ENCODE data around the gene RAB8B. TPM values are rescaled to one million over a fixed set of nuclear protein-coding genes. Genes with fewer than 3 reads are reported as not detected.

Gene RAB8B
- total RNA-seq, 2 donors from 2014 or later: 7.4 to 18.0 TPM

- no peak overlapping the region for H3K27ac ChIP-seq
- intact Hi-C loops (cut with DNase I): no loop called here
Measured at GRCh38 chr15:63172376-63172775, 17.0 kb upstream of the RAB8B start.

DNA sequence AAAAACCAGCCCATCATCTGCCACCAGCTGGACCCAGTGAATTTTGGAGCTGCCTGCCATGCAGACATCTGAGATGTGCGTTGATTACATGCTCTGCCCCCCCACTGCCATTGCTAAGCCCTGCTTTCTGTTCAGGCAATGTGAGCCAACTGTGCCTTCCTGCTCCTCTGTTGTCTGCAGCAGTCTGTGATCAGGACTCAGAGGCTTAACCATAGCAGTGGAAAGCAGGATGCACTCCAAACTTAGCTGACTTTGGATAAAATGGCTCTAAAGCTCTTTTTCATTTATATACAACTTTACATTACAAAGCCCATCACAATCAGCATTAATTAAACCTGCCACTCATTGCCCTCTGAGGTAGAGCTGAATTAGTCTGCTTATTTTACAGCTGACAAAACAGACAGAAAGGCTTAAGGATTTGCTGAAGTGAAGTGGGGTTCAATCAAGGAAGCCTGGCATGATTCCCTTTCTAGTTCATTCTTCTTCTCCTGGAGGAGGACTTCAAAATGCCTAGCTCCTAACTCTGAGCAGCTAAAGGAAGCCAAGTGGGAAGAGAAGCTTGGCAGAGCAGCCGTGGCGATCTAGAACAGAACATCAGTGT is 16.5 kb upstream of the RAB8B start:
- no peaks in the 10 kb centered on the region for H3K27me3 ChIP-seq
- no peak overlapping the region for H3K9ac ChIP-seq (ENCODE audit: low read depth in 2 of 2, low read length in 2 of 2)
- no peaks in the 10 kb centered on the region for H3K4me1 ChIP-seq
- intact Hi-C loops (cut with DNase I): no loop called here
- TF ChIP-seq, protein P1, sequence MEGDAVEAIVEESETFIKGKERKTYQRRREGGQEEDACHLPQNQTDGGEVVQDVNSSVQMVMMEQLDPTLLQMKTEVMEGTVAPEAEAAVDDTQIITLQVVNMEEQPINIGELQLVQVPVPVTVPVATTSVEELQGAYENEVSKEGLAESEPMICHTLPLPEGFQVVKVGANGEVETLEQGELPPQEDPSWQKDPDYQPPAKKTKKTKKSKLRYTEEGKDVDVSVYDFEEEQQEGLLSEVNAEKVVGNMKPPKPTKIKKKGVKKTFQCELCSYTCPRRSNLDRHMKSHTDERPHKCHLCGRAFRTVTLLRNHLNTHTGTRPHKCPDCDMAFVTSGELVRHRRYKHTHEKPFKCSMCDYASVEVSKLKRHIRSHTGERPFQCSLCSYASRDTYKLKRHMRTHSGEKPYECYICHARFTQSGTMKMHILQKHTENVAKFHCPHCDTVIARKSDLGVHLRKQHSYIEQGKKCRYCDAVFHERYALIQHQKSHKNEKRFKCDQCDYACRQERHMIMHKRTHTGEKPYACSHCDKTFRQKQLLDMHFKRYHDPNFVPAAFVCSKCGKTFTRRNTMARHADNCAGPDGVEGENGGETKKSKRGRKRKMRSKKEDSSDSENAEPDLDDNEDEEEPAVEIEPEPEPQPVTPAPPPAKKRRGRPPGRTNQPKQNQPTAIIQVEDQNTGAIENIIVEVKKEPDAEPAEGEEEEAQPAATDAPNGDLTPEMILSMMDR (IDR thresholded peaks at IDR 0.05): no peak
- H3K9me3 ChIP-seq: no peaks in the 10 kb centered on the region
- no peaks in the 10 kb centered on the region for H3K36me3 ChIP-seq
- no peak for DNase-seq
- no peak overlapping the region for H3K27ac ChIP-seq
- no peak overlapping the region for H3K4me3 ChIP-seq

More at GRCh38 chr15:63172376-63172775, 17.0 kb upstream of the RAB8B start:
- DNase-seq: no peak
- TF ChIP-seq, protein P1 (IDR thresholded peaks at IDR 0.05): no peak
- Histone ChIP-seq H3K9me3 (no peaks in the 10 kb centered on the region), H3K27me3 (no peaks in the 10 kb centered on the region), H3K4me1 (no peaks in the 10 kb centered on the region), H3K4me3 (no peak overlapping the region), H3K9ac (ENCODE audit: low read depth in 2 of 2, low read length in 2 of 2) (no peak overlapping the region), H3K36me3 (no peaks in the 10 kb centered on the region)

DNA sequence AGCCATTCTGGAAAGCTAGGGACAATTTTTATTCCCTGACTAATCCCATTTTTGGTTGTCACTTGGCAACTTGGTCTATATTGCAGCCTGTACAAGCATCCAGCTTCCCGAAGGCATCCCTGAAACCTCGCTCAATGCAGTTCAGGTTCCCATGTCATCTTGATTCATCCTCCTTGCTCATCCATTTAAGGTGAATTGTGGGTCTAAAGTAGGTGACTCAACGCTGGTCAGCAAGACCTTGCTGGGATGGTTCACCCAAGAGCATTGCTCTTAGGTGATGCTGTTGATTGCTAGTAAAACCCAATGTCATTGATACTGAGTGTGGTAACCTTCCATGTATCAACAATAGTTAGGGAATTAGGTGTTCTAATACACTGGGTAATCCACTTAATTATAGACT is 13.1 kb upstream of the RAB8B start:
- no peaks in the 10 kb centered on the region for H3K36me3 ChIP-seq
- no peaks in the 10 kb centered on the region for H3K27me3 ChIP-seq
- no peak overlapping the region for H3K27ac ChIP-seq
- no peaks in the 10 kb centered on the region for H3K4me1 ChIP-seq
- no peak for DNase-seq
- no peak overlapping the region for H3K9ac ChIP-seq (ENCODE audit: low read depth in 2 of 2, low read length in 2 of 2)
- intact Hi-C loops (cut with DNase I): no loop called here
- TF ChIP-seq, protein P1 (IDR thresholded peaks at IDR 0.05): no peak
- H3K9me3 ChIP-seq: no peaks in the 10 kb centered on the region
- H3K4me3 ChIP-seq: no peak overlapping the region

DNA sequence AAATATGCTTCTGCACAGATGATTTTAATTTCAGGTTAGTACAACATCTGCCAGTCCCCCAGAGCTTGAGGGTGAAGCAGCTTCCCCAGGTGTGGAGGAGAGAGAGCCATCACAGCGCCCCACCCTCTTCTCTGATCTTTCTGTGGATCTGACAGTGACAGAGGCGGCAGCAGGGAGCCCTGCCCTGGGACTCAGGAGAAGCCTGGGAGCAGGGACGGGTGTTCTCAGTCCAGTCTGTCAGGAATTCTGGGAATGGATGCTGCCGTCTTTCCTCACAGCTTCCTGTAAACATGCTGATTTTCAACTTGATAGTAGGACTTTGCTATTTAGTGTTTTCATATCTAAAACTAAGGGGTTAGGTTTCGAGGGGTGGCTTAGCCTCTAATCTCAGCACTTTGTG is 11.4 kb upstream of the RAB8B start:
- intact Hi-C loops (cut with DNase I): no loop called here
- H3K36me3 ChIP-seq: no peaks in the 10 kb centered on the region
- H3K27me3 ChIP-seq: no peaks in the 10 kb centered on the region
- H3K4me3 ChIP-seq: no peak overlapping the region
- no peaks in the 10 kb centered on the region for H3K9me3 ChIP-seq
- no peak overlapping the region for H3K27ac ChIP-seq
- DNase-seq: no peak
- no peak overlapping the region for H3K9ac ChIP-seq (ENCODE audit: low read depth in 2 of 2, low read length in 2 of 2)
- TF ChIP-seq, protein P1 (IDR thresholded peaks at IDR 0.05): no peak
- H3K4me1 ChIP-seq: no peaks in the 10 kb centered on the region

- TF ChIP-seq, protein P1 (IDR thresholded peaks at IDR 0.05): no peak
- intact Hi-C loops (cut with DNase I): no loop called here
- Histone ChIP-seq H3K4me1 (no peaks in the 10 kb centered on the region), H3K9ac (ENCODE audit: low read depth in 2 of 2, low read length in 2 of 2) (no peak overlapping the region), H3K27ac (no peak overlapping the region), H3K4me3 (no peak overlapping the region), H3K9me3 (no peaks in the 10 kb centered on the region), H3K36me3 (no peaks in the 10 kb centered on the region), H3K27me3 (no peaks in the 10 kb centered on the region)
- no peak for DNase-seq
Measured at GRCh38 chr15:63180746-63181145, 8.7 kb upstream of the RAB8B start.
